Hematopoietic multipotent progenitor cell treated with erythropoietin and hydrocortisone succinate and interleukin-3 and kit ligand, for 4 days (in vitro differentiated cells): ENCODE results near the gene RIN1.
"Not testable (repeated sequence)": the region's sequence is repeated elsewhere in the genome, so short reads cannot be mapped to it uniquely, and the experiment has no call there.

Experiments
- DNase-seq: peaks from one replicate; pipeline ENCODE4 v3.0.0-alpha.2; 2015

The RIN1 gene

GRCh38 chr11:66316849-66317251 lies 19.4 kb downstream of the RIN1 start, which contains the start of gene CD248:
Gene CD248, minus strand, starts transcription at chr11:66317044. Its CDS starts 17 bp downstream, at chr11:66317027.
- peak; percentile 39 for DNase-seq

DNA sequence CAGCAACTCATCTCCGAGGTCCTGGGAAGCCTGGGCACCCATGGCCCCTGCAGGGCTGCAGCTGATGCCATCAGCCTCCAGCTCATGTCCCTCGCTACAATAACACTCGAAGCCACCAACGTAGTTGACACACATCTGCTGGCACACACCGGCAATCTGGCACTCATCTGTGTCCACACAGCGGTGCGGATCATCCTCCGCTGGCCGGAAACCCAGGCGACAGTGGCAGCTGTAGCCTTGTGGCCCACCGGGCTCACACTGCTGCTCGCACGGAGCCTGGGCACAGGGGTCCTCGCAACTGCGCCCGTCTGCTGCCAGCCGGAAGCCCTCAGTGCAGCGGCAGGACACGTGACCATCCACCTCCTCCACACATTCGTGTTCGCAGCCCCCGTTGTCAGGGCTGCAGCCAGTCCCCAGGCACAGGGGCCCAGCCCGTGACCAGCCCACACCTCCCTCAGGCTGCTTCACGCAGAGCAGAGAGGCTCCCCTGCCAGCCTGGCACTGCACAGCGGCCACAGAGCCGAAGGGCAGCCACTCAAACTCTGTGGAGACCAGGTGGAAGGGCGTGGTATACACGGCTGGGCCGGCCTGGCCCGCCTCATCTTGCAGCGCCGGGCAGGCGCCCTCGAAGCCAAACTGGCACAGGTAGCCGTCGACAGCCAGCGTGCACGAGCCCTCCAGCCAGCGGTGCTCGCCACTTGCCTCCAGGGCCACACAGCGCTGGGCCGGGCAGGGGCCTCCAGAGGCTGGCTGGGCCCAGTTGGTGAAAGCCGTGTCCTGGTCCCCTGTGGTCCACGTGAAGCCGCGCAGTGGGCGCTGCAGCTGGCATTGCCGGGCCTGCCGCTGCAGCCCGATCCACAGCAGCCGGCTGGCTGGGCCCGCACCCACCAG lies 20.1 kb downstream of the RIN1 start:
- no peak for DNase-seq

DNA sequence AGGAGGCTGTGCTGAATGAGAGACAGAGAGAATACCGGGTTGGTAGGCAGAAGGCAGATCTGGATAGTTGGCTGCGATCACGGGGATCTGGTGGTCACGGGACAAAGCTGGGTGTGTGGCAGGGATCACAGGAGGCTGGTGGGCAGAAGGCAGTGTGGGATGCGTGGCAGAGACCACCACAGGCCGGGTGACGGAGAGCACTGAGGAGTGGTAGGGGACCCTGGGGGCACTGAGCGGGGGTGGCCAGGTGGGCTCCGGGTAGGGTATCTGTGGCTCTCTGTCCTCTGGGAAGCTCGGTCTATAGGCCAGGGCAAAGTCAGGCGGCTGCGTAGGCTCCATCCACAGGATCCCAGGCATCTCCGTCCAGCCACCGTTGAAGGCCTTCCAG lies 20.7 kb downstream of the RIN1 start:
- DNase-seq, result no peak

- DNase-seq, result no peak
These were observed 21.4 kb downstream of the RIN1 start for GRCh38 chr11:66314561-66315497.

- DNase-seq, result no peak
These were observed 22.1 kb downstream of the RIN1 start for GRCh38 chr11:66314186-66314501.

DNA sequence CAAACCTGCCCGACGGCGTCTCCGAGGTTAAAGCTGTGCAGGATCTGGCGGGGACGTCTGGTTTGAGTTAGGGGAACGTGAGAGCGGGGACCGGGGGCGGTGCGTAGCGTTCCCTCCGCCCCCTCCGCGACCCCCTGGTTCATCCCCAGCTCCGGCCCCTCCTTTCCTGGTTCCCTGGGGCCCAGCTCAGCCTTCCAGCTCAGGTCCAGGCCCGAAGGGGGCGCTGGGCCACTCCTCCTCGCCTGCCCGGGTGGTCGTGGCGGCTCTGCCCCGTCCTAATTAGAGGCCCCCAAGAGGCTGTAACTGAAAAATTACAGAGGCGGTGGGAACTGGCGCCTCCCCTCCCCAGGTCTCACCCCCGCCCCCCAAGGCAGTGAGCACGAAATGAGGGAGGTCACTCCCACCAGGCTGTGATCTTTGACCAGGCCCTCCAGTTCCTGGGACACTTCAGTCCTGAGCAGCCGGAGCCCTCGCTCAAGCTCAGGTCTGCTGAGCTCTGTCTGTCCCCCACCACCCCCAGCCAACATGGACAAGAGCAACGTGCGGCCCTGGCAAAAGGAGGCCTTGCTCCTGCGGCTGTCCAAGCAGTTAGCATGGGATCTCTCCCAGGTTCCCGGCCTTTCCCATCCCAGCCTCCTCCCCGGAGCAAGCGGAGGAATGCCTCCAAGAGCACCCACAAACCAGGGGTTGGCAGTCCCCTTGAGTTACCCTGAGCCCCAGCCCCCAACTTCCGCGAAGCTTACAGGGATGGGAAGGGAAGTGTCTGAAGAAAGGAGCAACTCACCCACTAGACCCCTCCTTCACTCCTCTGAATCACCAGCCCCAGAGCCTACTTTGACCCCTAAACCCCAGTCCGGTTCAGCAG lies 22.7 kb downstream of the RIN1 start:
- no peak for DNase-seq

DNA sequence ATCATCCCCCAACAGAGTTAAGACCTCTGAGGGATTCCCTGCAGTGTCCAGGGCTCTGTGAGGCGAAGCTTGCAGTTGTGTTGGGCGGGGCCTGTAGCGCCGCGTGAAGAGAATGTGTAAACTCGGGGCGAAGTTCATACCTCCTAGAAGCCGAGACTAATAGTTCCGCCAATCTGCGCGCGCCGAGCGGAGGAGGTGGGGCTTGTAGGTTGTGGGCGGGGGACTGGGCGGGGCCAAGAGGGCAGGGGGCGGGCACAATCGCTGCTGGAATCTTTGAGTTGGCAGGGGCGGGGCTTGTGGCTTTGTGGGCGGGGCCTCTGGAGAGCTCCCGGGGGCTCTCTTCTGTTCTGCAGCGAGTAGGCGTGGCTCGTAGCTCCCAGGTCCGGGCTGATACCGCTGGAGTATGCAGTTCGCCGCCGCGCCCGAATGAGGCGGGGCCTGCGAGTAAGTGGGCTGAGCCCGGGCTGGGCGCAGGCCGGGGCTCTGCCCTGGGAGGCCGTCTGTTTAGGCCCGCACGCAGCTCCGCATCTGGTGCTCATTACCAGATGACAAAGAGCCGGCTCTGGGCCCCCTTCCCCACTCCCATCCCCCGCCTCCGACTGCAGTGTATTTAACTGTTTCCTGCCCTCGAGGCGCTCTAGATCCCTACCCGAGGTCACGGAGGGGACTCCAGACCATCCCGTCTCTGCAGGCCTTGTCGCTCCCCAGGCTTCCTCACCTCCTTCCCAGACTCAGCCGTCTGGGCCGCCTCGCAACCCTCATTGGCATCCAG lies 23.5 kb downstream of the RIN1 start:
- peak; percentile 99 for DNase-seq

- DNase-seq, result peak; percentile 97
These were observed 24.2 kb downstream of the RIN1 start for GRCh38 chr11:66311965-66312548.

DNA sequence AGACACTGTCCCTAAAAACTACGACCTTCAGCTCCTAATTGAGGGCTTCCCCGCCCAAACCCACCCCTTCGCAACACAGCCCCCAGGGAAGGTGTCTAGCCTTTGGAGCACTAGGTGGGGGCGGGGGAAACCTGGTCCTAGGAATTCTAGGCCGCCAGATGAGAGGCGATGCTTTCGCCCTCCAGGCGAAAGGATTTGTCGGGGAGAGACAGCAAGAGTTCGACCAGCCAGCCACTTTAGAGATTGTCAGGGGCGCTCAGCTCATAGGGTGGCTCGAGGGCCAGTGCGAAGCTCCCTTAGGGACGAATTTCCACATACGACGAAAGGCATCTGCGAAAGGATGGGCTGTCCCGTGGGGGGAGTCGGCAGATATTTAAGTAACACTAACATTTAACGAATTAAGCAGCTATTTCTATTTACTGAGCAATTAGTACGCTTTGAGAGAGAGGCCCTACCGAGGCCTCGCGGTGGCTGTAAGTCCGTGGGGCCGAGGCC lies 24.7 kb downstream of the RIN1 start:
- DNase-seq, result no peak

GRCh38 chr11:66310803-66311440 lies 25.3 kb downstream of the RIN1 start:
- DNase-seq, result not testable (repeated sequence)

- DNase-seq, result no peak
These were observed 25.9 kb downstream of the RIN1 start for GRCh38 chr11:66310324-66310723.

DNA sequence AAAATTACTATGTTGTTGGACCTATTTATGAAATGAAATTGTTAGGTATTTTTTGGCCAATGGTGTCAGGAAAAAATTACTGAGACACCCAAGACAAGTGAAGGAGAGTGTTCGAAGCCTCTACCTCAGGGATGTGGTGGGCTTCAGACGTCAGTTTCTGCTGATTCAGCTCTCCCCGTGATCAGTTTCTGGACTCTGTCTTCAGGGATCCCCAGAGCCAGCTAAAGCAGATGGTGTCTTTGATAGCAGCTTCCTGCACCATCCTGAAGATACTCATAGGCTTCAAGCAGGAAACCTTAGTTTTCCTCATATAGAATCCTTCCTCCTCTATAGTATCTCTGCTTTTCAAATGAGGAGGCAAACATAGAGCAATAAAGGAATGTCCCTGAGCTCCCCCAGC lies 26.8 kb downstream of the RIN1 start:
- DNase-seq, result no peak

GRCh38 chr11:66302656-66303055 lies 33.6 kb downstream of the RIN1 start:
- DNase-seq, result no peak

- DNase-seq, result no peak
These were observed 37.0 kb downstream of the RIN1 start for GRCh38 chr11:66299186-66299585.

GRCh38 chr11:66297610-66298009 lies 38.6 kb downstream of the RIN1 start:
- no peak for DNase-seq

- DNase-seq, result no peak
These were observed 41.3 kb downstream of the RIN1 start for GRCh38 chr11:66294626-66295620.

DNA sequence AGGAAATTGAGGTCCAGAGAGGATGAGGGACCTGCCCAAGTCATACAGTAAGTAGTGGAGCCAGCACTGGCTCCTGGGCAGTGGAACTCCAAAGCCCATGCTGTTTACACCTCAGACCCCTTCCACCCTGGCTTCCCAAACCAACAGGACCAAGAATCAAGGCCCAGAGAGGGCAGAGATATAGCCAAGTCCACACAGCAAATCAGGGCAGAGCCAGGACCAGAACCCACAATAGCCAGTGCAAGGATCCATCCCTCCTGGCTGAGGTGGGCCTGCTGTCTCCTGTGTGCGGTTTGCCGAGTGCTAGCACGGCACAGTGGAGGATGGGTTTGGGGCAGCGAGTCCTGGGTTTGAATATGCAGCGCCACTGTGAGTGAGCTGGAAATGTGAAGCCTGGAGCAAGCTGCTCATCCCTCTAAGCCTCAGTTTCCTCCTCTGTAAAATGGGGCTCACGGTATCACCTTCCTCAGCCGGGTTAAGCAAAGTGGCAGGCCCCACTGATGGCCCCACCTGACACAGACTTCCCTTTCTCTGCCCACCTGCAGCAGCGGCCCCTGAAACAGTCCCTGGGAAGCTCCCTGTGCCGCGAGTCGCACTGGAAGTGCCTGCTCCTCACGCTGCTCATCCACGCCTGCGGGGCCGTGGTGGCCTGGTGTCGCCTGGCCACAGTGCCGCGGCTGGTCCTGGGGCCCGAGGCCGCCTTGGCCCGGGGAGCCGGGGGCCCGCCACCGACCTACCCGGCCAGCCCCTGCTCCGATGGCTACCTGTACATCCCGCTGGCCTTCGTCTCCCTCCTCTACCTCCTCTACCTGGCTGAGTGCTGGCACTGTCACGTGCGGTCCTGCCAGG lies 42.2 kb downstream of the RIN1 start:
- no peak for DNase-seq

DNA sequence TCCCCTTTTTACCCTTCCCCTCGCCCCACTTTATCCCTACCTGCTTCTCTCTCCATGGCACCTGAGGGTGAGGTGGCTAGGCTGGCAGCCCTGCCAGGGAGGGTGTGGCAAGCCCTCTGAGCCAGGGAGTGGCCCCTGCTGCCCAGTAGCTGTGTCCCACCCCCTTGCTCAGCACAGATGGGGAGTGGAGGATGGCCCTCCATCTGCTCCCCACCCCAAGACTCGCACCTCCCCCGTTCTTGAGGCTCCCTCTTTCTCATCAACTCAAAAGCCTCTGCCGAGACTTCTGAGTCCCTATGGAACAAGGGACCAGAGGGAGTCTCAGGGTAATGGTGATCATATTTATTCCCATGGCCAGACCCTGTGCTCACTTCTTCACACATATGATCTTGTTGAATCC lies 42.9 kb downstream of the RIN1 start:
- no peak for DNase-seq
